Frontal cortex (tissue), 4 donors: Measurements from ENCODE around the gene RTCA. TPM values are rescaled to one million over a fixed set of nuclear protein-coding genes. Genes with fewer than 3 reads are reported as not detected.
"Not testable (repeated sequence)": the region's sequence is repeated elsewhere in the genome, so short reads cannot be mapped to it uniquely, and the experiment has no call there.

Experiments used
- DNase-seq, 2 donors: peaks; one replicate each; pipeline ENCODE4 v3.0.0; 2012; ENCODE audit warnings: low spot score in 2 of 2
- FAIRE-seq: peaks from 2 replicates; lab custom pipeline; 2012; peaks lifted over from hg19 to GRCh38; lab: Jason Lieb, UNC
- small RNA-seq: library from RNA; depleted of rRNA; stranded (forward); fragments of <200 nt; gene quantifications from one replicate; pipeline ENCODE3, GENCODE V24; 2014
- total RNA-seq: library from RNA; depleted of rRNA; stranded (reverse); fragments of >200 nt; gene quantifications from one replicate; pipeline ENCODE4 v1.2.3, GENCODE V29; 2014
- donor health status: control.
- donor health status: control.
- donor health status: control.

RTCA gene
- total RNA-seq, 1 donor from 2014 or later, result 69.7 TPM

GRCh38 chr1:100337878-100338277 lies 71.9 kb downstream of the RTCA start:
- not testable (repeated sequence) for FAIRE-seq, DNase-seq

GRCh38 chr1:100339735-100340134 lies 73.7 kb downstream of the RTCA start:
- not testable (repeated sequence) for DNase-seq, FAIRE-seq

DNA sequence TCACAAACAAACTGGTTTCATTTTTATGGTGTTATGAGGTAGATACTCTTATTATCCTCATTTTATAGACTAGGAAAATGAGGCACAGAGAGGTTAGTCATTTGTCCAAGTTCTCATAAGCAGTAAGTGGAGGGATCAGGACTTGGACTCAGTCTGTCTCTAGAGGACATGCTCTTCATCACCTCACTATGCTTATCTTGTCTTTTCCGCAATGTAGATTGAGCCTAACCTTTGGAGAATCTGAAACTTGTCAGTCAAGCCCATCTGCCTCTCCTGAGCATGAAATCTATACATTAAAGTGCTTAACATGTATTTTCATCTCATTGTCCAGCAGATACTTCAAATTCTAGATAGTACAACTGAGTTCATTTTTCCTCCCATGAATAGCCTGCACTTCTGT lies 74.5 kb downstream of the RTCA start:
- DNase-seq (no peak), FAIRE-seq (no peak)

DNA sequence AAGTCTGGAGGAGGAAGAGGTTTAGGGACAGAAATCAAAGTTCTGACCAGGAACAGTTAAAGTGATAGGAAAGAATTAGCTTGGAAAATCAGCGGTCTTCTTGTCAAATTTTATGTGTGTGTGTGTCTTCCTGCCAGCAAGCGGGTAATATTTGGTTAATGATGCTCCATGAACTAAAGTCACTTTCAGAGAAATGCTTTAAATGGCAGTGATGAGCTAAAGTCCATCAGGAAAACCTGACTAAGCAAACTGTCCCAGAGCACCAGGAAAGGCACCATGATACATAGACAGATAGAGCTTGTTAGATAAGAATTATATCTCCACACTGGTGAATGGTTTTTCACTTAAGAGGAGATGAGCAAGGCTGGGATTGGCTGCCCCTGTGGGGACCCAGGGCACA lies 76.3 kb downstream of the RTCA start:
- no peak for FAIRE-seq
- no peak for DNase-seq

Small RNA genes within 50 kb of the gene (small RNA-seq; reads per million reads assigned to genes)
- gene AL445928.1, result not detected
- gene MIR553, result not detected

Other genes starting within 250 kb of the RTCA start
- gene SASS6, start 133.3 kb upstream of the RTCA start, total RNA-seq, result 4.5 TPM
- gene TRMT13, start 133.1 kb upstream of the RTCA start, total RNA-seq, result 24.9 TPM
- gene LRRC39, start 88.0 kb upstream of the RTCA start, total RNA-seq, result 9.0 TPM
- 6.5 TPM for gene DBT, start 16.4 kb upstream of the RTCA start, total RNA-seq
- 2.9 TPM for gene CDC14A, start 86.3 kb downstream of the RTCA start, total RNA-seq